OCI-LY1 (cell line): ENCODE measurements around the gene IL1RAP.

ENCODE experiments used
- CTCF ChIP-seq: fragments of 200-600 bp; sonication (generic), shearing (Covaris generic); IDR thresholded peaks from 2 replicates; pipeline ENCODE4 v1.5.1; 2017; ENCODE audit warnings: mild to moderate bottlenecking, antibody characterized with exemption, low read length, moderate library complexity, mixed read lengths
- EZH2 ChIP-seq: fragments of 200-600 bp; sonication (generic), shearing (Covaris generic); IDR thresholded peaks from 2 replicates; pipeline ENCODE4 v1.8.0; 2017; ENCODE audit warnings: borderline replicate concordance, mixed run types, mild to moderate bottlenecking, antibody characterized with exemption, low read length, moderate library complexity, mixed read lengths

DNA sequence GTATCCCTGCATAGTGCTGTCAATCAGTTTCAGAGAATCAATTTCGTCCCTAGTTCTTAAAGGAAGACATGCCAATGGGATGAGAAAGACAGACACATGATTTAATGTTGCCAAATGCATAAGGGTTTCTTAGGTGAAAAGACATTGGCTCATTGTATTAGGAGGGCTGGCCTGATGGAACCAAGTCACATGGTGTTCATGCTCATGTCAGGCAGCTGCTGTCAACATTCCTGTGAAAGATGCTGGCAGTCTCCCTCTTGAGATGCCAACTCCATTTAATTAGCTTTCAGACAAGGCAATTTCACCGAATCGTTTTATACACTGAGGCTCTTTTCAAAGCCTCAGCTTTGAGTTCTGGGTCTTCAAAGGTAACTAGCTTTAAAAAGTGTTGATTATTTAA, 16.1 kb upstream of the IL1RAP start:
- TF ChIP-seq CTCF (no peak), EZH2 (no peak)
